SK-N-SH (cell line): ENCODE results near the gene NKX2-2.

Experiments used
- CTCF ChIP-seq: fragments of 200-600 bp; sonication (generic); IDR thresholded peaks from 2 replicates; pipeline ENCODE4 v1.6.1; 2017; ENCODE audit warnings: antibody characterized with exemption, mild to moderate bottlenecking, moderate library complexity
- FOXM1 ChIP-seq: IDR thresholded peaks from 2 replicates; pipeline ENCODE4 v1.4.0; 2012; ENCODE audit warnings: low read depth, mild to moderate bottlenecking
- TAF1 ChIP-seq: IDR thresholded peaks from 2 replicates; pipeline ENCODE4 v1.6.1; 2012; ENCODE audit warnings: low read depth, mild to moderate bottlenecking, low read length, moderate library complexity, borderline replicate concordance
- TF ChIP-seq, protein P1 (sequence below): IDR thresholded peaks from 2 replicates; pipeline ENCODE4 v1.4.0; 2012; ENCODE audit warnings: low read depth

DNA sequence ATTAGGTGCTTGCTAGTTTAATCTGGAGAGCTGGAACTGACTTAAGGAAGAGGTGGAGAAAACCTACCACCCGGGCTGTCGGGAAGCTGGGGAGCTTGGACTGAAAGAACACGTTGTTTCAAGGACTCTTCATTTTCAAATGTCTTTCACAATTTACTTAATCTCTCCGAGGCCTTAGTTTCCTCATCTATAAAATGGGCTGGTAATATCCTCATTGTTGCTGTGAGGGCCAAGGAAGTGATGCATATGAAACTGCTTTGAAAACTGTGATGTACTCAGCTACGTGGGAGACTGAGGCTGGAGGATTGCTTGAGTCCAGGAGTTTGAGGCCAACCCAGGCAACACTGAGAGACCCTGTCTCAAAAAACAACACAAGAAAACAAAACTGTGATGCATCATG is 36.7 kb upstream of the NKX2-2 start:
- TF ChIP-seq CTCF (no peak), TAF1 (no peak), FOXM1 (no peak)
- TF ChIP-seq, protein P1, sequence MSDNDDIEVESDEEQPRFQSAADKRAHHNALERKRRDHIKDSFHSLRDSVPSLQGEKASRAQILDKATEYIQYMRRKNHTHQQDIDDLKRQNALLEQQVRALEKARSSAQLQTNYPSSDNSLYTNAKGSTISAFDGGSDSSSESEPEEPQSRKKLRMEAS = no peak
